Measurements from ENCODE around the gene PPP1R15B.

PPP1R15B gene

DNA sequence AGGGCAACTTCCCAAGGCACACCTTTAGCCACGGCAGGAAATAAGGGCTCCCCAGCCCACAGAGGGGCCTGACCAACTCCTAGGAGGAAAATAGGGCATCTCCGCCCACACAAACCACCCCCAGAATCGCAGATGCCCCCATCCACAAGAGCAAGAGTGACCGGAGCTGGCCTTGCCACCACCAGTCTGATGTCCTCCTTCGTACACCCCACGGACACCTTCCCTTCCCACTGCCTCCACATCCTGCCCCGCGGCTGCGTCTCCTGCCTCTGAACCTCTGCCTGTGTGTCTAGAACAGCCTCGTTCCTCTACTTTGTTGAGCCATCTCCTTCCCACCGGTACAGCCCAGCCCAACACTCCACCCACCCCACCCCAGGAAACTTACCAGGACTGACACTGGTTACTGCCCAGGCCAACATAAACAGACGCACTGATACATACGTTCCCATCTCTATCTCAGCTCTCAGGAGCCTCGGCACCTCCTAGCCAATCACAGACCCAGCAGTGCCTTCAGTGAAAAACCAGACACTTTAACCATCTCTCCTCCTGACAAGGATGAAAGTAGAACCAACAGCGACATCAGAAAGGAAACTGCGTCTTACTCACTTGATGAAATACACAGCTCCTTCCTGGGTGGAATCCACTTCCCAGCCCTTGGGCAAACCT, 44.3 kb downstream of the PPP1R15B start:
- no peaks in the 10 kb centered on the region for H3K9me2 ChIP-seq (replicated peaks; ENCODE audit: insufficient read depth, low read length)
- H4K20me1 ChIP-seq (ENCODE audit: low read depth, low read length): no peaks in the 10 kb centered on the region
- H3K9ac ChIP-seq (ENCODE audit: low read length): no peak overlapping the region
- H3K27ac ChIP-seq (ENCODE audit: low read depth, low read length): no peak overlapping the region
- no peaks in the 10 kb centered on the region for H3K9me3 ChIP-seq (ENCODE audit: insufficient read depth, low read length)
- H3K4me2 ChIP-seq (ENCODE audit: low read depth, low read length, poor library complexity, severe bottlenecking): no peak overlapping the region
- H3K36me3 ChIP-seq (ENCODE audit: low read length): no peaks in the 10 kb centered on the region
- TF ChIP-seq, protein P1, sequence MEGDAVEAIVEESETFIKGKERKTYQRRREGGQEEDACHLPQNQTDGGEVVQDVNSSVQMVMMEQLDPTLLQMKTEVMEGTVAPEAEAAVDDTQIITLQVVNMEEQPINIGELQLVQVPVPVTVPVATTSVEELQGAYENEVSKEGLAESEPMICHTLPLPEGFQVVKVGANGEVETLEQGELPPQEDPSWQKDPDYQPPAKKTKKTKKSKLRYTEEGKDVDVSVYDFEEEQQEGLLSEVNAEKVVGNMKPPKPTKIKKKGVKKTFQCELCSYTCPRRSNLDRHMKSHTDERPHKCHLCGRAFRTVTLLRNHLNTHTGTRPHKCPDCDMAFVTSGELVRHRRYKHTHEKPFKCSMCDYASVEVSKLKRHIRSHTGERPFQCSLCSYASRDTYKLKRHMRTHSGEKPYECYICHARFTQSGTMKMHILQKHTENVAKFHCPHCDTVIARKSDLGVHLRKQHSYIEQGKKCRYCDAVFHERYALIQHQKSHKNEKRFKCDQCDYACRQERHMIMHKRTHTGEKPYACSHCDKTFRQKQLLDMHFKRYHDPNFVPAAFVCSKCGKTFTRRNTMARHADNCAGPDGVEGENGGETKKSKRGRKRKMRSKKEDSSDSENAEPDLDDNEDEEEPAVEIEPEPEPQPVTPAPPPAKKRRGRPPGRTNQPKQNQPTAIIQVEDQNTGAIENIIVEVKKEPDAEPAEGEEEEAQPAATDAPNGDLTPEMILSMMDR (IDR thresholded peaks at IDR 0.05; ENCODE audit: insufficient read depth, low read length, poor library complexity, severe bottlenecking): no peak
- no peak for TF ChIP-seq EZH2phosphoT487 (conservative IDR thresholded peaks at IDR 0.05; ENCODE audit: low read length)
- no peaks in the 10 kb centered on the region for H3K79me2 ChIP-seq (ENCODE audit: insufficient read depth, low read length)
- no peak overlapping the region for H3K4me3 ChIP-seq (ENCODE audit: insufficient read depth, low read length, poor library complexity, severe bottlenecking)
- H2AFZ ChIP-seq (ENCODE audit: low read depth, low read length, severe bottlenecking): no peak overlapping the region
- no peaks in the 10 kb centered on the region for H3F3A ChIP-seq (ENCODE audit: insufficient read depth)
- H3K27me3 ChIP-seq (ENCODE audit: low read length): no peaks in the 10 kb centered on the region

DNA sequence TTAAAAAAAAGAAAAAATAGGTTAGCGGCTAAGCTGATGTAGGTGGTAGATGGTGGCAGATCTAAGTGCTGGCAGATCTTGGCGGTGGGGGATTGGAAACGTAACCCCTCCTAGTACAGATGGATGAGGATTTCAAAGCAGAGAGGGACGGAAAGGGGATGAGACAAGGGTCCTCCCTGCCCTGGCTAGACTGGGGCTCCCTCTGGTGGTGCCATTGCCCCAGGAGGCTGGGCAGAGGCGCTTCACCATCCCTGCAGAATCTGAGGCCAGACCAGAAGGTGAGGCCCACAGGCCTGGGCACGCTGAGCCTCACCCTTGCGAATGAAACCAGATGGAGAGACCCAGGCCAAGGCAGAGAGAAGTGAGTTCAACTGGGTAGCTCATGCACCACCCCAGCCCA, 44.9 kb downstream of the PPP1R15B start:
- no peaks in the 10 kb centered on the region for H3K27me3 ChIP-seq (ENCODE audit: low read length)

DNA sequence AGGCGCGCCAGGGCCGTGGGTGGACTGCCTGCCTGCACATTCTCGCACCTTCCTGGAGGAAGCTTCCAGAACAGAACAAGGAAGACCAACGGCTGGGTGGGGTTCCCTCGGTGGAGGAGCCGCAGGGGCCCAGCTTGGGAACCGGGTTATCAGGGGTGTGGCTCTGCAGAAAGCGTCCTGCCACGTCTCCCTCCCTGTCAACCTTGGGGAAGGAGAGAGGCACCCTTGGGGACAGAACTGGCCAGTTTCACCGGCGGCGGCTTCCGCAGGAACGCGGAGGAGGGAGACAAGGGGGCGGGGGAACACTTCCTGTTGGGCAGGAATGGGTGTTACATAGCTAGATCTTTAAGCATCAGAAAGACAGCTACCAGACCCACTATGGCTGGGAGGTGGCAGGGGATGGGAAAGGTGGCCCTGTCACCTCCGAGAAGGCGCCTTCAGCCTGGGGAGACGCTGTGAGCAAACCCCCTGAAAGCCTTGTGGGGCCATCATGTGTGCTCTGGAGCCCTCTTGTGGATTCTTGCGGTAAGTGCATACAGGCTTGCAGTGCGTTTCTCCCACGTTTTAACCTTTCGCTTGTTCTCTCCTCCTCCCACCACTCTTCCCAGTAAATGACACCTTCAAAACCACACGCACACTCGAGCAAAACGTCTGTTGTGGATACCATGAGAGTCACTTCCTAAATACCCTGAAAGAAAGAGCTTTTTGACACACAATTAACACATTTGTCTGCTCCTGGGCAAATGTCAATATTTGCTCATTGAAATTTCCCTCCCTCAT, 48.1 kb downstream of the PPP1R15B start:
- Histone ChIP-seq H3K9me2 (replicated peaks; ENCODE audit: insufficient read depth, low read length) (no peaks in the 10 kb centered on the region), H3K79me2 (ENCODE audit: insufficient read depth, low read length) (no peaks in the 10 kb centered on the region), H3K27me3 (ENCODE audit: low read length) (no peaks in the 10 kb centered on the region), H4K20me1 (ENCODE audit: low read depth, low read length) (no peaks in the 10 kb centered on the region), H3K9me3 (ENCODE audit: insufficient read depth, low read length) (no peaks in the 10 kb centered on the region), H3K36me3 (ENCODE audit: low read length) (no peaks in the 10 kb centered on the region), H3K4me3 (ENCODE audit: insufficient read depth, low read length, poor library complexity, severe bottlenecking) (no peak overlapping the region), H3K9ac (ENCODE audit: low read length) (peak overlapping the region; percentile 15; the same call in 1 of the 2 replicates), H3K27ac (ENCODE audit: low read depth, low read length) (no peak overlapping the region), H3F3A (ENCODE audit: insufficient read depth) (no peaks in the 10 kb centered on the region), H3K4me2 (ENCODE audit: low read depth, low read length, poor library complexity, severe bottlenecking) (peak overlapping the region; percentile 43), H2AFZ (ENCODE audit: low read depth, low read length, severe bottlenecking) (peak overlapping the region; percentile 67)
- TF ChIP-seq, protein P1 (IDR thresholded peaks at IDR 0.05; ENCODE audit: insufficient read depth, low read length, poor library complexity, severe bottlenecking): peak; percentile 67
- 0 out of 2 replicates have a peak, but pooled peaks have one; percentile 76 for TF ChIP-seq EZH2phosphoT487 (conservative IDR thresholded peaks at IDR 0.05; ENCODE audit: low read length)

More for the DNA sequence above, 44.9 kb downstream of the PPP1R15B start:
- H2AFZ ChIP-seq (ENCODE audit: low read depth, low read length, severe bottlenecking): no peak overlapping the region
- no peak overlapping the region for H3K4me2 ChIP-seq (ENCODE audit: low read depth, low read length, poor library complexity, severe bottlenecking)
- no peak for TF ChIP-seq EZH2phosphoT487 (conservative IDR thresholded peaks at IDR 0.05; ENCODE audit: low read length)
- TF ChIP-seq, protein P1 (IDR thresholded peaks at IDR 0.05; ENCODE audit: insufficient read depth, low read length, poor library complexity, severe bottlenecking): no peak
- H3K9me2 ChIP-seq (replicated peaks; ENCODE audit: insufficient read depth, low read length): no peaks in the 10 kb centered on the region
- H3K36me3 ChIP-seq (ENCODE audit: low read length): no peaks in the 10 kb centered on the region
- H3K79me2 ChIP-seq (ENCODE audit: insufficient read depth, low read length): no peaks in the 10 kb centered on the region
- H4K20me1 ChIP-seq (ENCODE audit: low read depth, low read length): no peaks in the 10 kb centered on the region
- no peak overlapping the region for H3K27ac ChIP-seq (ENCODE audit: low read depth, low read length)
- no peaks in the 10 kb centered on the region for H3F3A ChIP-seq (ENCODE audit: insufficient read depth)
- no peaks in the 10 kb centered on the region for H3K9me3 ChIP-seq (ENCODE audit: insufficient read depth, low read length)
- no peak overlapping the region for H3K4me3 ChIP-seq (ENCODE audit: insufficient read depth, low read length, poor library complexity, severe bottlenecking)
- H3K9ac ChIP-seq (ENCODE audit: low read length): no peak overlapping the region

Data from SU-DHL-6 (cell line).